GM23338 (cell line): Measurements from ENCODE around the gene DNAI7. TPM values are rescaled to one million over a fixed set of nuclear protein-coding genes. Genes with fewer than 3 reads are reported as not detected.

Experiments
- ATAC-seq: fragments of 200-7000 bp; cut with Tn5 transposase; 3 replicates; pipeline ENCODE4 v1.9.1; 2020
- DNase-seq: peaks from one replicate; pipeline ENCODE4 v3.0.0-alpha.2; 2015; ENCODE audit warnings: low spot score
- H2AFZ ChIP-seq: fragments of 200-600 bp; sonication (generic); 2 replicates; pipeline ENCODE4 v1.8.0; 2016; ENCODE audit warnings: antibody characterized with exemption, mild to moderate bottlenecking, moderate library complexity
- H3F3A ChIP-seq: fragments of 200-600 bp; sonication (generic); replicated peaks from 2 replicates; pipeline ENCODE4 v1.8.0; 2017; ENCODE audit warnings: antibody characterized with exemption, mixed run types, low read depth
- H3K27ac ChIP-seq: fragments of 200-600 bp; sonication (generic); 2 replicates; pipeline ENCODE4 v1.6.1; 2016; ENCODE audit warnings: low read depth
- H3K27me3 ChIP-seq: fragments of 200-600 bp; sonication (generic); 2 replicates; pipeline ENCODE4 v1.8.0; 2016; ENCODE audit warnings: mild to moderate bottlenecking, mixed run types, moderate library complexity; ENCODE audit not compliant: insufficient read depth
- H3K36me3 ChIP-seq: fragments of 200-600 bp; sonication (generic); 2 replicates; pipeline ENCODE4 v1.8.0; 2016; ENCODE audit warnings: mild to moderate bottlenecking; ENCODE audit not compliant: insufficient read depth
- H3K4me1 ChIP-seq: fragments of 200-600 bp; sonication (generic); 2 replicates; pipeline ENCODE4 v1.8.0; 2016; ENCODE audit warnings: mild to moderate bottlenecking, moderate library complexity; ENCODE audit not compliant: insufficient read depth
- H3K4me2 ChIP-seq: fragments of 200-600 bp; sonication (generic); 2 replicates; pipeline ENCODE4 v1.7.1; 2017; ENCODE audit warnings: mixed run types
- H3K4me3 ChIP-seq: fragments of 200-600 bp; sonication (generic); 2 replicates; pipeline ENCODE4 v1.6.1; 2016; ENCODE audit warnings: mixed run types
- H3K79me2 ChIP-seq: fragments of 200-600 bp; sonication (generic); replicated peaks from 2 replicates; pipeline ENCODE4 v1.8.0; 2017; ENCODE audit warnings: mild to moderate bottlenecking; ENCODE audit not compliant: insufficient read depth
- H3K9me2 ChIP-seq: fragments of 200-600 bp; sonication (generic); 2 replicates; pipeline ENCODE4 v1.8.0; 2017; ENCODE audit not compliant: insufficient read depth
- H4K20me1 ChIP-seq: fragments of 200-600 bp; sonication (generic); replicated peaks from 2 replicates; pipeline ENCODE4 v1.8.0; 2017; ENCODE audit warnings: mild to moderate bottlenecking; ENCODE audit not compliant: insufficient read depth
- H3K27ac Mint-ChIP-seq: 2 replicates; pipeline ENCODE4 v1.8.0; 2020; ENCODE audit warnings: inconsistent platforms, mild to moderate bottlenecking, moderate library complexity, mixed read lengths
- H3K27me3 Mint-ChIP-seq: 3 replicates; pipeline ENCODE4 v1.8.0; 2022; ENCODE audit warnings: low read depth, mild to moderate bottlenecking, moderate library complexity, mixed read lengths, inconsistent platforms; ENCODE audit not compliant: insufficient read depth, poor library complexity
- H3K36me3 Mint-ChIP-seq: 3 replicates; pipeline ENCODE4 v1.8.0; 2021; ENCODE audit warnings: low read depth, mild to moderate bottlenecking, inconsistent platforms, moderate library complexity, mixed read lengths
- H3K4me1 Mint-ChIP-seq: 3 replicates; pipeline ENCODE4 v1.8.0; 2020; ENCODE audit warnings: mild to moderate bottlenecking, inconsistent platforms, mixed read lengths
- H3K4me3 Mint-ChIP-seq: 3 replicates; pipeline ENCODE4 v1.8.0; 2021; ENCODE audit warnings: moderate library complexity, mild to moderate bottlenecking, inconsistent platforms, mixed read lengths
- H3K9me3 Mint-ChIP-seq: 3 replicates; pipeline ENCODE4 v1.8.0; 2020; ENCODE audit warnings: moderate library complexity, mild to moderate bottlenecking, inconsistent platforms, mixed read lengths
- CREB1 ChIP-seq: fragments of 250-450 bp; sonication (Bioruptor Pico); IDR thresholded peaks from 2 replicates; pipeline ENCODE4 v1.5.0; 2020; ENCODE audit warnings: low read depth, mild to moderate bottlenecking, moderate library complexity
- CTCF ChIP-seq, 2 experiments: fragments of 200-600 bp in 1 of 2; sonication (generic) in 1 of 2; conservative IDR thresholded peaks; 2 replicates each; pipeline versions ENCODE4 v1.5.1 to v1.6.1; 2016 to 2017; ENCODE audit warnings: antibody characterized with exemption in 2 of 2, low read depth in 2 of 2, mild to moderate bottlenecking in 2 of 2, moderate library complexity in 1 of 2
- EZH2 ChIP-seq: fragments of 200-600 bp; sonication (generic); IDR thresholded peaks from one replicate; pipeline ENCODE4 v1.8.0; 2017; ENCODE audit warnings: antibody characterized with exemption, mild to moderate bottlenecking, low read depth; ENCODE audit not compliant: unreplicated experiment
- EZH2phosphoT487 ChIP-seq: fragments of 200-600 bp; sonication (generic); IDR thresholded peaks from one replicate; pipeline ENCODE4 v1.8.1; 2018; ENCODE audit warnings: antibody characterized with exemption; ENCODE audit not compliant: unreplicated experiment
- JUNB ChIP-seq: IDR thresholded peaks from one replicate; pipeline ENCODE4 v1.6.1; 2016; ENCODE audit warnings: antibody characterized with exemption; ENCODE audit not compliant: unreplicated experiment
- POLR2AphosphoS5 ChIP-seq: IDR thresholded peaks from 2 replicates; pipeline ENCODE4 v1.6.1; 2016; ENCODE audit warnings: antibody characterized with exemption, low read depth
- REST ChIP-seq: IDR thresholded peaks from one replicate; pipeline ENCODE4 v1.6.1; 2018; ENCODE audit warnings: antibody characterized with exemption; ENCODE audit not compliant: unreplicated experiment
- STAT1 ChIP-seq: IDR thresholded peaks from one replicate; pipeline ENCODE4 v1.6.1; 2016; ENCODE audit warnings: antibody characterized with exemption; ENCODE audit not compliant: unreplicated experiment
- ZNF331 ChIP-seq: fragments of 250-450 bp; sonication (Bioruptor Pico); IDR thresholded peaks from 2 replicates; pipeline ENCODE4 v1.5.0; 2020; ENCODE audit warnings: low read depth, mild to moderate bottlenecking, moderate library complexity
- ZNF462 ChIP-seq: fragments of 250-450 bp; sonication (Bioruptor Pico); IDR thresholded peaks from 2 replicates; pipeline ENCODE4 v1.5.0; 2020; ENCODE audit warnings: mild to moderate bottlenecking, moderate library complexity
- polyA plus RNA-seq: library from polyadenylated mRNA; unstranded; fragments of >200 nt; fragmentation: Nextera tagmentation; extraction: Ambion mirVana; gene quantifications from 2 replicates; pipeline ENCODE4 v1.2.1, GENCODE V29; 2016
- total RNA-seq: library from RNA; depleted of rRNA; stranded (reverse); fragments of >200 nt; shearing (Covaris generic); gene quantifications from 2 replicates; pipeline ENCODE4 v1.2.3, GENCODE V29; 2014

DNAI7 gene
- total and polyA plus RNA-seq, 2 experiments from 2014 or later: 0.08 TPM; not detected in 1

- TF ChIP-seq REST (no peak), EZH2 (no peak), STAT1 (no peak), JUNB (no peak), CTCF (conservative IDR thresholded peaks at IDR 0.05; ENCODE audit: low read depth in 2 of 2) (no peak), POLR2AphosphoS5 (no peak)
These were observed 12.2 kb downstream of the DNAI7 start (continued) for GRCh38 chr12:25182765-25183164.

GRCh38 chr12:25162866-25163265, 32.1 kb downstream of the DNAI7 start:
- Histone ChIP-seq H3K27me3 (no peaks in the 10 kb centered on the region), H3K4me1 (peaks cover 3% of the 10 kb centered on the region; the same call in 1 of the 2 replicates), H4K20me1 (no peaks in the 10 kb centered on the region; the same call in 1 of the 2 replicates), H3F3A (no peaks in the 10 kb centered on the region), H3K27ac (no peak overlapping the region), H3K9me2 (no peaks in the 10 kb centered on the region), H2AFZ (no peak overlapping the region), H3K36me3 (no peaks in the 10 kb centered on the region), H3K4me3 (no peak overlapping the region), H3K79me2 (no peaks in the 10 kb centered on the region), H3K4me2 (no peak overlapping the region)
- Mint-ChIP-seq H3K4me3 (no peak overlapping the region), H3K4me1 (no peaks in the 10 kb centered on the region), H3K27me3 (no peaks in the 10 kb centered on the region), H3K9me3 (no peaks in the 10 kb centered on the region), H3K27ac (no peak overlapping the region), H3K36me3 (no peaks in the 10 kb centered on the region)
- no peak for ATAC-seq
- no peak for DNase-seq
- TF ChIP-seq EZH2 (no peak), ZNF462 (CRISPR knock-in tag) (no peak), REST (no peak), STAT1 (no peak), ZNF331 (CRISPR knock-in tag) (no peak), POLR2AphosphoS5 (no peak), EZH2phosphoT487 (no peak), CREB1 (CRISPR knock-in tag) (no peak), JUNB (no peak)
